ENCODE results near the gene KRTAP4-5.
"Not testable (repeated sequence)": the region's sequence is repeated elsewhere in the genome, so short reads cannot be mapped to it uniquely, and the experiment has no call there.

Gene KRTAP4-5

DNA sequence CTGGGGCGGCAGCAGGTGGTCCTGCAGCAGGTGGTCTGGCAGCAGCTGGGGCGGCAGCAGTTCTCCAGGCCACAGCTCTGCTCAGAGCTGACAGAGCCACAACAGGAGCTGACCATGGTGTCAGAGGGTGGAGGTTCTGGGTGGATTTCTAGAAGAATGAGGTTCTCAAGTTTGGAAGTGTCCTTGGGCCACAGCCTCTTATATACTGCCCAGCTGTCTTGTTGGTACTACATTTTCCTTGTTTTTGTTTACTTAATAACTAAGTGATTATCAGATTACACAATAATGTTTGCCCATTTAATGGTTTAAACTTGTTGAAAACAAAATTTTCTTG, at the start of gene KRTAP4-5:
Gene KRTAP4-5 (minus strand): TSS at position 174 of the 334 bp plus-strand sequence. CDS start 58 bp downstream, at position 116.
- no peak for DNase-seq (ENCODE audit: low read depth in 2 of 2)

DNA sequence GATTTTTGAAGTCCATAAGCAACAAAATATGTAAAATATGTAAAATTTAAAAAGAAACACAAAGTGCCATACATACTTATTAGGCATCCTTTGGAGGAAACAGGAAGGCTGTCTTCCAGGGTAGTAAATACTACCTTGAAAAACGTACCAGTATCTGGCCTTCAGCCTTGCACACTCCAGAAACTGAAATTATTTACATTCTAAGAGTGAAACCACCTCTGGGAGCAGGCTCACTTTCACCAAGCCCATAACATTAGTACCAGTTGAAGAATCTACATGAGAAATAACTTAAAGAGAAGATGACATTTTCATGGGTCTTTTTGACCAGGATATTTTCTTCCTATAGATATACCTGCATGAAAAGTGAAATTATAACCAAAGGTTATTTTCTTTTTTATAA, 46.4 kb upstream of the KRTAP4-5 start:
- no peak for DNase-seq (ENCODE audit: low read depth in 2 of 2)

- DNase-seq (ENCODE audit: low read depth in 2 of 2) = no peak
Measured at GRCh38 chr17:41190328-41190727, 40.7 kb upstream of the KRTAP4-5 start.

GRCh38 chr17:41189837-41190318, 40.3 kb upstream of the KRTAP4-5 start, which contains the start of gene KRTAP9-1:
Gene KRTAP9-1, plus strand, starts transcription at chr17:41189887. Its CDS starts 0 bp downstream, at chr17:41189887.
- not testable (repeated sequence) for DNase-seq (ENCODE audit: low read depth in 2 of 2)

DNA sequence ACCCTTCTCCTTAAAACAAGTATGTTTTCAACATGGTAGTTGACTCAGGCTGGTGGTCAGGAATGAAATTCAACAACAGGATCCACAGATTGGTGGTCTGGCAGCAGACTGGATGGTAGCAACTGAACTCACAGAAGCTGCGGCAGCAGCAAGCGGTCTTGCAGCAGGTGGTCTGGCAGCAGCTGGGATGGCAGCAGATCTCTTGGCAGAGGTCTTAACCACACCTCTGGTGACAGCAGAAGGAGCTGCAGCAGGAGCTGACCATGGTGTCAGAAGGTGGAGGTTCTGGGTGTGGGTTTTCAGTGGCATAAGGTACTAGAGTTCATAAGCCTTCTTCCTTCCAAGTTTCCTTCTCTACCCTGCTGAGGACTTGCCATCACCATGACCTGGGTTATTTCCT, 37.2 kb upstream of the KRTAP4-5 start:
- no peak for DNase-seq (ENCODE audit: low read depth in 2 of 2)

DNA sequence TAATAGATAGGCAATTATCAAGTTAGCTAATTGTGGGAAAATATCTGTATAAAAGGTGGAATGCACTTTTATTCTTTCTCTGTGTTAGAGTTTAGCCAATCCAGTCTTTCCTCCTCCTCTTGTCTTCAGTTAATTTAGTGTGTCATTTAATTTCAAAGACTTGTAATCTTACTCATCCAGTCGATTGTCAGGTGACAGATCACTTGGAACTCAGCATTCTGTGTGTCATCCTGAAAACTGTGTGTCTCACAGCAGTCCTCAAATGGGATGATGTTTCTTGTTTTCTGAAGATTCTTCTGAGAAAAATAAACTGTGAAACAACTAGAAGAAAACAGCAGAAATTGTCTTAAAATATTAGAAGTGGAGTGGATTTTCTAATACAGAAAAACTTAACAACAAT, 35.4 kb upstream of the KRTAP4-5 start:
- no peak for DNase-seq (ENCODE audit: low read depth in 2 of 2)

GRCh38 chr17:41184480-41184961, 34.9 kb upstream of the KRTAP4-5 start, which contains the start of gene KRTAP4-1:
Gene KRTAP4-1, minus strand, starts transcription at chr17:41184911. Its CDS starts 57 bp downstream, at chr17:41184854.
- DNase-seq (ENCODE audit: low read depth in 2 of 2) = no peak

DNA sequence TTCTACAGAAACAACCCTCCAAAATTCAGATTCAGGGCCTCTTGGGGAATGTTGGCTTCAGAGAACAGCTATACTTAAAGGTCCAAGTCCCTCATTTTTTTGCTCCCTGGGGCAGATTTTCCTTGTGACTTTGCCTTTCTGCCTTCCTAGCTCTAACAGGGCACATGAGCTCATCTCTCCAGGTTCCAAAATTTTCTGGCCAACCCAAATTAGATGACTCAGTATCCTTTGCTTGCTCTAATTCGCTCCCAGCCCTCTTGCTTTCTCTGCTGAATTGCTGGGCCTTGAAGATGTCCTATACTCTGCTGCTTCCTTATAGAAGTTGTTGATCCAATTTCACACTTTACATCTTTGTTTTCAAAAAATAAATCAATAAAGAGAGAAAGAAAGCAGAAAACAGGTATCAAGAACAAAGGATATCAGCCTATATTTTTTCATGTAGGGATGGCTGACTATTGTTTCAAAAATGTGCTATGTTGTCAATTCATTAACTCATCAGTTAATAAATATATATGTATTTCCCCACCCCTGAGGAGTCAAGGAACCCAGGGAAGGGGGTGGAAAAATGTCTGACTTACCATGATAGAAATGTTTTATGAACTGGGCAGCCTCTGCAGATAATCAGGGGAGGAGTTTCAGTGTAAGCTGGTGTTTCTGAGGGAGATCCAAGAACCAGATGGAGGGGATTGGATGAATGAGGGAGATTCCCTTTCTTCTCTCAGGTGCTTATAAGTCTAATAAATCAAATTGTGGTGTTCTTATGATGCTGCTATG, 29.4 kb upstream of the KRTAP4-5 start:
- DNase-seq (ENCODE audit: low read depth in 2 of 2) = no peak

- DNase-seq (ENCODE audit: low read depth in 2 of 2) = no peak
Measured at GRCh38 chr17:41178341-41178740, 28.7 kb upstream of the KRTAP4-5 start.

- DNase-seq (ENCODE audit: low read depth in 2 of 2) = no peak
Measured at GRCh38 chr17:41177727-41178271, 28.2 kb upstream of the KRTAP4-5 start, which contains the start of gene KRTAP4-2. Gene KRTAP4-2, minus strand, starts transcription at chr17:41178221. Its CDS starts 57 bp downstream, at chr17:41178164.

GRCh38 chr17:41176744-41177387, 27.2 kb upstream of the KRTAP4-5 start:
- no peak for DNase-seq (ENCODE audit: low read depth in 2 of 2)

- no peak for DNase-seq (ENCODE audit: low read depth in 2 of 2)
Measured at GRCh38 chr17:41171886-41172285, 22.3 kb upstream of the KRTAP4-5 start.

- DNase-seq (ENCODE audit: low read depth in 2 of 2) = no peak
Measured at GRCh38 chr17:41168121-41168520, 18.5 kb upstream of the KRTAP4-5 start, which contains the start of gene KRTAP4-3. Gene KRTAP4-3, minus strand, starts transcription at chr17:41168221. Its CDS starts 49 bp downstream, at chr17:41168172.

DNA sequence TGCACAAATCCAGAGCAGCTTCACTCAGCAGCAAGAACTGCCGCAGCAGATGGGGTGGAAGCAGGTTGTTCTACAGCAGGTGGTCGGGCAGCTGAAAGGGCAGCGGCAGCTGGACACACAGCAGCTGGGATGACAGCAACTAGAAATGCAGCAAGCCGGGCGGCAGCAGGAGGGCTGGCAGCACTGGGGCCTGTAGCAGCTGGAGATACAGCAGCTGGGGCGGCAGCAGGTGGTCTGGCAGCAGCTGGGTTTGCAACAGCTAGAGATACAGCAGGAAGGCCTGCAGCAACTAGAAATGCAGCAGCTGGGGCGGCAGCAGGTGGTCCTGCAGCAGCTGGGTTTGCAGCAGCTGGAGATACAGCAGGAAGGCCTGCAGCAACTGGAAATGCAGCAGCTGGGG, 17.9 kb upstream of the KRTAP4-5 start:
- DNase-seq (ENCODE audit: low read depth in 2 of 2) = no peak

- DNase-seq (ENCODE audit: low read depth in 2 of 2) = no peak
Measured at GRCh38 chr17:41163828-41164227, 14.2 kb upstream of the KRTAP4-5 start.

DNA sequence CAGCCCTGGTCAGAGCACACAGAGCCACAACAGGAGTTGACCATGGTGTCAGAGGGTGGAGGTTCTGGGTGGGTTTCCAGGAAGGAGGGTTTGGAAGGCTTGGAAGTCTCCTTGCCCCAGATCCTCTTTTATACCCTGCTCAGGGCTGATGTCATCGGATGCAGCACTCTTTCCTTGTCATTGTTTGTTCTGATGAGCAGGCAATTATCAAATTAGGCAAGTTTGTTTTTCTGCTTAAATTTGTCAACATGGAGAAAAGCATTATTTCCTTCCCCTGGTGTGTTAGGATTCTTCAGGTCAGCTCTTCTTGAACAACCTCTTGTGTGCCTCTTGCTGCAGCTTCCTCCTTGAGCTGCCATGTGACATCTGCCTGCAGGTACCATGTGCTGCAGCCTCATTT, 11.0 kb upstream of the KRTAP4-5 start, which contains the start of gene KRTAP4-4:
Gene KRTAP4-4 (minus strand): TSS at position 101 of the 400 bp plus-strand sequence. CDS start 57 bp downstream, at position 44.
- no peak for DNase-seq (ENCODE audit: low read depth in 2 of 2)

DNA sequence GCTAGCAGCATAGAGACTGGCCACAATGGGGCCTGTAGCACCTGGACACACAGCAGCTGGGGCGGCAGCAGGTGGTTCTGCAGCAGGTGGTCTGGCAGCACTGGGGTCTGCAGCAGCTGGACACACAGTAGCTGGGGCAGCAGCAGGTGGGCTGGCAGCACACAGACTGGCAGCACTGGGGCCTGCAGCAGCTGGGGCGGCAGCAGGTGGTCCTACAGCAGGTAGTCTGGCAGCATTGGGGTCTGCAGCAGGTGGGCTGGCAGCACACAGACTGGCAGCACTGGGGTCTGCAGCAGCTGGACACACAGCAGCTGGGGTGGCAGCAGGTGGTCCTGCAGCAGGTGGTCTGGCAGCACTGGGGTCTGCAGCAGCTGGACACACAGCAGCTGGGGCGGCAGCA, 10.6 kb upstream of the KRTAP4-5 start:
- DNase-seq (ENCODE audit: low read depth in 2 of 2) = not testable (repeated sequence)

- no peak for DNase-seq (ENCODE audit: low read depth in 2 of 2)
Measured at GRCh38 chr17:41153856-41154255, 4.2 kb upstream of the KRTAP4-5 start.

- DNase-seq (ENCODE audit: low read depth in 2 of 2) = no peak
Measured at GRCh38 chr17:41151525-41151924, 1.9 kb upstream of the KRTAP4-5 start.

DNA sequence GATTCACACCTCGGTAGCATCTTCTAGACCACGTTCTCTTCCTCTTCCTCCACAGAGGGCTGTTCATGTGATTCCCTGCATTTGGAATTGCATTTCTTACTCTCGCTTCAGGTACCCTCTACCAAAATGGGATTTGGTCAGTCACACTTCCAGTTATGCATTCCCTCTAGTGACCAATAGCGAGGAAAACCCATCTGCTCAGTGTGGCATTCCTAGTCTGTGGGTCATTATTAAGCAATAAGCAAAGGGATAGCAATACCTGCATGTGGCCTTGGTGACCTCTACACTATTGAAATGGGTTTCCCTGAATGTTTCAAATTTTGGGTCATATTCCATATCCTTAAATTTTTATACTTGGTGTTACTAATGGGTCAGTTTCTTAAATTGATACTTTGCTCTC, 401 bp upstream of the KRTAP4-5 start:
- no peak for DNase-seq (ENCODE audit: low read depth in 2 of 2)

DNA sequence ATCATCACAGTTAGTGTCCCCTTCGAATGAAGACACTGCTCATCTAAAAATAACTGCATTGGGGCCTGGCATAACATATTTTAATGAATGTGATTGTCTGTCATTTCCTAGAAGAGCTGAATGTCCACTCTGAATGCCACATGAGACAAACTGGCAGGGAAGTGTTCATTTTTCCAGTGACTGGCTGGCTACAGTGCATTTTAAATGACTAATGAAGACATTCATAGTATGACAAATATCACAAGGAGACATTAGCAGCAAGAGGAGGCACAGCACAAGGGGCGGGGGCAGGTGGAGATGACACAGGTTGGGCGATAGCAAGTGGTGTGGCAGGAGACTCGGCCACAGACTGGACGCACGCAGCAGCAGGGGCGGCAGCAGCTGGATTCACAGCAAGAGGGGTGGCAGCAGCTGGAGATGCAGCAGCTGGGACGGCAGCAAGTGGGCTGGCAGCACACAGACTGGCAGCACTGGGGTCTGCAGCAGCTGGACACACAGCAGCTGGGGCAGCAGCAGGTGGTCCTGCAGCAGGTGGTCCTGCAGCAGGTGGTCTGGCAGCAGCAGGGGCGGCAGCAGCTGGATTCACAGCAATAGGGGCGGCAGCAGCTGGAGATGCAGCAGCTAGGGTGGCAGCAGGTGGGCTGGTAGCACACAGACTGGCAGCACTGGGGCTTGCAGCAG, 514 bp downstream of the KRTAP4-5 start:
- not testable (repeated sequence) for DNase-seq (ENCODE audit: low read depth in 2 of 2)
